SU-DHL-6 (cell line): ENCODE data around the gene GUCY1A2.

ENCODE experiments used
- H2AFZ ChIP-seq: fragments of 200-600 bp; sonication (generic); 2 replicates; pipeline ENCODE4 v1.6.1; 2014; ENCODE audit warnings: low read depth, mild to moderate bottlenecking, moderate library complexity, mixed read lengths, antibody characterized with exemption, low read length; ENCODE audit not compliant: severe bottlenecking
- H3F3A ChIP-seq: fragments of 200-600 bp; shearing (Covaris generic); 2 replicates; pipeline ENCODE4 v1.6.0; 2016; ENCODE audit warnings: antibody characterized with exemption, mild to moderate bottlenecking; ENCODE audit not compliant: insufficient read depth
- H3K27ac ChIP-seq: fragments of 200-600 bp; sonication (generic); 2 replicates; pipeline ENCODE4 v1.5.1; 2016; ENCODE audit warnings: low read depth, mild to moderate bottlenecking, low read length, moderate library complexity, mixed read lengths
- H3K27me3 ChIP-seq: fragments of 200-600 bp; sonication (generic), shearing (Covaris generic); 2 replicates; pipeline ENCODE4 v1.6.0; 2014; ENCODE audit warnings: mild to moderate bottlenecking, low read length
- H3K36me3 ChIP-seq: fragments of 200-600 bp; sonication (generic); 2 replicates; pipeline ENCODE4 v1.6.1; 2014; ENCODE audit warnings: mild to moderate bottlenecking, low read length, mixed read lengths
- H3K4me2 ChIP-seq: fragments of 300-600, 200-600 bp; shearing (Covaris generic), sonication (generic); 2 replicates; pipeline ENCODE4 v1.6.0; 2014; ENCODE audit warnings: low read length, low read depth, mild to moderate bottlenecking; ENCODE audit not compliant: poor library complexity, severe bottlenecking
- H3K4me3 ChIP-seq: fragments of 200-600 bp; sonication (generic); 2 replicates; pipeline ENCODE4 v1.5.1; 2014; ENCODE audit warnings: antibody characterized with exemption, low read length, mild to moderate bottlenecking, mixed read lengths; ENCODE audit not compliant: insufficient read depth, poor library complexity, severe bottlenecking
- H3K79me2 ChIP-seq: fragments of 200-600 bp; sonication (generic); 2 replicates; pipeline ENCODE4 v1.6.1; 2014; ENCODE audit warnings: mild to moderate bottlenecking, low read length, moderate library complexity; ENCODE audit not compliant: insufficient read depth
- H3K9ac ChIP-seq: fragments of 200-600 bp; sonication (generic); 2 replicates; pipeline ENCODE4 v1.7.0; 2014; ENCODE audit warnings: mild to moderate bottlenecking, low read length
- H3K9me2 ChIP-seq: fragments of 200-600 bp; sonication (generic); replicated peaks from 2 replicates; pipeline ENCODE4 v1.6.1; 2014; ENCODE audit warnings: low read length; ENCODE audit not compliant: insufficient read depth
- H3K9me3 ChIP-seq: fragments of 200-600 bp; sonication (generic); 2 replicates; pipeline ENCODE4 v1.6.1; 2014; ENCODE audit warnings: low read length, mixed read lengths; ENCODE audit not compliant: insufficient read depth
- H4K20me1 ChIP-seq: fragments of 200-600 bp; sonication (generic); 2 replicates; pipeline ENCODE4 v1.6.1; 2014; ENCODE audit warnings: low read depth, mild to moderate bottlenecking, antibody characterized with exemption, low read length, moderate library complexity, mixed read lengths
- CTCF ChIP-seq: fragments of 200-600 bp; sonication (generic); IDR thresholded peaks from one replicate; pipeline ENCODE4 v1.5.1; 2017; ENCODE audit warnings: antibody characterized with exemption, mild to moderate bottlenecking, low read length, moderate library complexity; ENCODE audit not compliant: insufficient read depth, poor library complexity, severe bottlenecking
- EZH2phosphoT487 ChIP-seq: fragments of 200-600 bp; sonication (generic), shearing (Covaris generic); conservative IDR thresholded peaks from 2 replicates; pipeline ENCODE4 v1.6.1; 2018; ENCODE audit warnings: mild to moderate bottlenecking, antibody characterized with exemption, low read length, moderate library complexity, mixed read lengths

Gene GUCY1A2

GRCh38 chr11:106813806-106814205 lies 204.5 kb downstream of the GUCY1A2 start:
- no peaks in the 10 kb centered on the region for H3K79me2 ChIP-seq
- no peaks in the 10 kb centered on the region for H4K20me1 ChIP-seq
- TF ChIP-seq CTCF (no peak), EZH2phosphoT487 (no peak)
- H3K4me2 ChIP-seq = no peak overlapping the region
- no peaks in the 10 kb centered on the region for H3K27me3 ChIP-seq
- no peak overlapping the region for H3K27ac ChIP-seq
- H3K9me2 ChIP-seq = no peaks in the 10 kb centered on the region
- H2AFZ ChIP-seq = no peak overlapping the region
- H3K36me3 ChIP-seq = no peaks in the 10 kb centered on the region
- no peaks in the 10 kb centered on the region for H3F3A ChIP-seq
- no peaks in the 10 kb centered on the region for H3K9me3 ChIP-seq
- H3K4me3 ChIP-seq = no peak overlapping the region
- H3K9ac ChIP-seq = no peak overlapping the region

DNA sequence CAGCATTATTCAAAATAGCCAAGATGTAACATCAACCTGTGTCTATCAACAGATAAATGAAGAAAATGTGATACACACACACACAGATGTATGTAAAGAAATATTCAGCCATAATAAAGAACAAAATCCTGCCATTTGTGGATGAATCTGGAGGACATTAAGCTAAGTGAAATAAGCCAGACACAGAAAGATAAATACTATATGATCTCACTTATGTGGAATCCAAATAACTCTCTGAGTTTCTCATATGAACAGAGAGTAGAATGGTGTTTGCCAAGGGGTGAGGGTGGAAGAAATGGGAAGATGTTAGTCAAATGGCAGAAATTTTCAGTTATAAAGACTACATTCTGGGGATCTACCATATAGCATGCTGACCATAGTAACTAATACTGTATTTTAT lies 224.2 kb downstream of the GUCY1A2 start:
- H3K9me2 ChIP-seq = no peaks in the 10 kb centered on the region
- no peak overlapping the region for H3K27ac ChIP-seq
- no peaks in the 10 kb centered on the region for H3K36me3 ChIP-seq
- no peaks in the 10 kb centered on the region for H3K9me3 ChIP-seq
- H4K20me1 ChIP-seq = no peaks in the 10 kb centered on the region
- H3K4me2 ChIP-seq = no peak overlapping the region
- H3K4me3 ChIP-seq = no peak overlapping the region
- H3K9ac ChIP-seq = no peak overlapping the region
- no peak for TF ChIP-seq EZH2phosphoT487
- no peak for TF ChIP-seq CTCF
- H3K79me2 ChIP-seq = no peaks in the 10 kb centered on the region
- no peak overlapping the region for H2AFZ ChIP-seq
- H3K27me3 ChIP-seq = no peaks in the 10 kb centered on the region
- no peaks in the 10 kb centered on the region for H3F3A ChIP-seq

GRCh38 chr11:106789406-106789805 lies 228.9 kb downstream of the GUCY1A2 start:
- no peak overlapping the region for H2AFZ ChIP-seq
- H3K9me2 ChIP-seq = no peaks in the 10 kb centered on the region
- no peaks in the 10 kb centered on the region for H3K9me3 ChIP-seq
- no peak overlapping the region for H3K4me3 ChIP-seq
- no peaks in the 10 kb centered on the region for H3K36me3 ChIP-seq
- no peak overlapping the region for H3K9ac ChIP-seq
- no peak overlapping the region for H3K27ac ChIP-seq
- no peaks in the 10 kb centered on the region for H4K20me1 ChIP-seq
- H3F3A ChIP-seq = no peaks in the 10 kb centered on the region
- no peak overlapping the region for H3K4me2 ChIP-seq
- no peaks in the 10 kb centered on the region for H3K79me2 ChIP-seq
- H3K27me3 ChIP-seq = no peaks in the 10 kb centered on the region
- TF ChIP-seq EZH2phosphoT487 (no peak), CTCF (no peak)
